BLaER1 (cell line): Measurements from ENCODE around the gene NAV3.

Experiments used
- H3K27ac ChIP-seq: shearing (Covaris generic); formaldehyde crosslinking; 2 replicates; pipeline ENCODE4 v1.8.1; 2022
- H3K27me3 ChIP-seq: shearing (Covaris generic); formaldehyde crosslinking; 2 replicates; pipeline ENCODE4 v1.8.1; 2022
- H3K36me3 ChIP-seq: shearing (Covaris generic); formaldehyde crosslinking; 2 replicates; pipeline ENCODE4 v1.8.1; 2022
- H3K4me1 ChIP-seq: shearing (Covaris generic); formaldehyde crosslinking; 2 replicates; pipeline ENCODE4 v1.8.1; 2022
- H3K4me2 ChIP-seq: shearing (Covaris generic); formaldehyde crosslinking; 2 replicates; pipeline ENCODE4 v1.8.1; 2022
- H3K4me3 ChIP-seq: shearing (Covaris generic); formaldehyde crosslinking; 2 replicates; pipeline ENCODE4 v1.8.1; 2022
- H3K9ac ChIP-seq: shearing (Covaris generic); formaldehyde crosslinking; 2 replicates; pipeline ENCODE4 v1.8.1; 2022
- H3K9me3 ChIP-seq: shearing (Covaris generic); formaldehyde crosslinking; 2 replicates; pipeline ENCODE4 v1.8.1; 2022
- H4K20me1 ChIP-seq: shearing (Covaris generic); formaldehyde crosslinking; 2 replicates; pipeline ENCODE4 v1.8.1; 2022
- Cebpa-rat ChIP-seq: shearing (Covaris generic); IDR thresholded peaks from 2 replicates; pipeline ENCODE4 v1.8.1; 2022

Gene NAV3

GRCh38 chr12:78018939-78019338 is 188.2 kb downstream of the NAV3 start:
- no peaks in the 10 kb centered on the region for H3K9me3 ChIP-seq

GRCh38 chr12:78028426-78028825 is 197.7 kb downstream of the NAV3 start:
- Histone ChIP-seq H3K4me2 (no peak overlapping the region), H3K9me3 (no peaks in the 10 kb centered on the region), H3K4me1 (no peaks in the 10 kb centered on the region), H3K9ac (no peak overlapping the region), H4K20me1 (no peaks in the 10 kb centered on the region), H3K4me3 (no peak overlapping the region), H3K27ac (no peak overlapping the region), H3K36me3 (no peaks in the 10 kb centered on the region), H3K27me3 (no peaks in the 10 kb centered on the region)
- TF ChIP-seq Cebpa-rat = no peak

More at GRCh38 chr12:78018939-78019338, 188.2 kb downstream of the NAV3 start:
- H3K36me3 ChIP-seq = no peaks in the 10 kb centered on the region
- TF ChIP-seq Cebpa-rat = no peak
- H3K9ac ChIP-seq = no peak overlapping the region
- no peaks in the 10 kb centered on the region for H4K20me1 ChIP-seq
- H3K27ac ChIP-seq = no peak overlapping the region
- H3K27me3 ChIP-seq = no peaks in the 10 kb centered on the region
- H3K4me2 ChIP-seq = no peak overlapping the region
- H3K4me1 ChIP-seq = no peaks in the 10 kb centered on the region
- H3K4me3 ChIP-seq = no peak overlapping the region

GRCh38 chr12:78034025-78034424 is 203.3 kb downstream of the NAV3 start:
- H3K4me3 ChIP-seq = no peak overlapping the region
- TF ChIP-seq Cebpa-rat = no peak
- H3K27ac ChIP-seq = no peak overlapping the region
- no peaks in the 10 kb centered on the region for H3K9me3 ChIP-seq
- peak overlapping the region; percentile 14; the same call in 1 of the 2 replicates for H3K4me2 ChIP-seq
- H4K20me1 ChIP-seq = no peaks in the 10 kb centered on the region
- H3K4me1 ChIP-seq = peaks cover 7% of the 10 kb centered on the region
- no peaks in the 10 kb centered on the region for H3K27me3 ChIP-seq
- no peak overlapping the region for H3K9ac ChIP-seq
- no peaks in the 10 kb centered on the region for H3K36me3 ChIP-seq

GRCh38 chr12:78035901-78036606 is 205.4 kb downstream of the NAV3 start:
- Histone ChIP-seq H3K27ac (no peak overlapping the region), H4K20me1 (no peaks in the 10 kb centered on the region), H3K4me2 (no peak overlapping the region), H3K4me1 (peaks cover 7% of the 10 kb centered on the region), H3K27me3 (no peaks in the 10 kb centered on the region), H3K9me3 (no peaks in the 10 kb centered on the region), H3K4me3 (no peak overlapping the region), H3K36me3 (no peaks in the 10 kb centered on the region), H3K9ac (no peak overlapping the region)
- no peak for TF ChIP-seq Cebpa-rat

GRCh38 chr12:78036874-78037273 is 206.2 kb downstream of the NAV3 start:
- Histone ChIP-seq H3K27me3 (no peaks in the 10 kb centered on the region), H3K27ac (no peak overlapping the region), H3K4me3 (no peak overlapping the region), H3K4me2 (no peak overlapping the region), H3K36me3 (no peaks in the 10 kb centered on the region), H4K20me1 (no peaks in the 10 kb centered on the region), H3K9ac (no peak overlapping the region), H3K9me3 (no peaks in the 10 kb centered on the region), H3K4me1 (peaks cover 7% of the 10 kb centered on the region)
- no peak for TF ChIP-seq Cebpa-rat

GRCh38 chr12:78037707-78038106 is 207.0 kb downstream of the NAV3 start:
- H4K20me1 ChIP-seq = no peaks in the 10 kb centered on the region
- no peak overlapping the region for H3K4me3 ChIP-seq
- no peaks in the 10 kb centered on the region for H3K27me3 ChIP-seq

GRCh38 chr12:78038541-78038940 is 207.8 kb downstream of the NAV3 start:
- Histone ChIP-seq H3K27me3 (no peaks in the 10 kb centered on the region), H3K9ac (no peak overlapping the region), H4K20me1 (no peaks in the 10 kb centered on the region), H3K36me3 (no peaks in the 10 kb centered on the region), H3K9me3 (no peaks in the 10 kb centered on the region), H3K27ac (no peak overlapping the region), H3K4me1 (peaks cover 7% of the 10 kb centered on the region), H3K4me3 (no peak overlapping the region), H3K4me2 (no peak overlapping the region)
- no peak for TF ChIP-seq Cebpa-rat

More at GRCh38 chr12:78037707-78038106, 207.0 kb downstream of the NAV3 start:
- Histone ChIP-seq H3K27ac (no peak overlapping the region), H3K4me1 (peaks cover 7% of the 10 kb centered on the region), H3K9me3 (no peaks in the 10 kb centered on the region), H3K36me3 (no peaks in the 10 kb centered on the region), H3K9ac (no peak overlapping the region), H3K4me2 (no peak overlapping the region)
- TF ChIP-seq Cebpa-rat = no peak

- no peaks in the 10 kb centered on the region for H3K36me3 ChIP-seq
- H3K9ac ChIP-seq = no peak overlapping the region
- H3K4me2 ChIP-seq = no peak overlapping the region
- H3K4me3 ChIP-seq = no peak overlapping the region
- H3K27ac ChIP-seq = no peak overlapping the region
- H3K27me3 ChIP-seq = no peaks in the 10 kb centered on the region
- H3K4me1 ChIP-seq = peaks cover 4% of the 10 kb centered on the region
- no peak for TF ChIP-seq Cebpa-rat
- no peaks in the 10 kb centered on the region for H4K20me1 ChIP-seq
- no peaks in the 10 kb centered on the region for H3K9me3 ChIP-seq
These were observed 208.3 kb downstream of the NAV3 start for GRCh38 chr12:78038986-78039385.

GRCh38 chr12:78040111-78040510 is 209.4 kb downstream of the NAV3 start:
- H3K9ac ChIP-seq = no peak overlapping the region
- no peak overlapping the region for H3K4me2 ChIP-seq
- H3K4me1 ChIP-seq = no peaks in the 10 kb centered on the region
- no peak overlapping the region for H3K4me3 ChIP-seq
- no peaks in the 10 kb centered on the region for H3K9me3 ChIP-seq
- H3K27me3 ChIP-seq = no peaks in the 10 kb centered on the region
- TF ChIP-seq Cebpa-rat = no peak
- no peak overlapping the region for H3K27ac ChIP-seq
- no peaks in the 10 kb centered on the region for H4K20me1 ChIP-seq
- H3K36me3 ChIP-seq = no peaks in the 10 kb centered on the region

GRCh38 chr12:78050790-78051189 is 220.1 kb downstream of the NAV3 start:
- Histone ChIP-seq H3K27ac (no peak overlapping the region), H3K27me3 (no peaks in the 10 kb centered on the region), H4K20me1 (no peaks in the 10 kb centered on the region), H3K4me2 (no peak overlapping the region), H3K9ac (no peak overlapping the region), H3K4me3 (no peak overlapping the region), H3K4me1 (peaks cover 6% of the 10 kb centered on the region; the same call in 1 of the 2 replicates), H3K36me3 (no peaks in the 10 kb centered on the region), H3K9me3 (no peaks in the 10 kb centered on the region)
- TF ChIP-seq Cebpa-rat = no peak
